NCI-H2107 treated with DMSO at 0.1 percent for 48 hours (cell line): ENCODE results near the gene L3MBTL3.

Experiments
- DNase-seq: peaks from one replicate; lab custom pipeline; 2025; ENCODE audit not compliant: unreplicated experiment; lab: John Stamatoyannopoulos, UW

The L3MBTL3 gene

DNA sequence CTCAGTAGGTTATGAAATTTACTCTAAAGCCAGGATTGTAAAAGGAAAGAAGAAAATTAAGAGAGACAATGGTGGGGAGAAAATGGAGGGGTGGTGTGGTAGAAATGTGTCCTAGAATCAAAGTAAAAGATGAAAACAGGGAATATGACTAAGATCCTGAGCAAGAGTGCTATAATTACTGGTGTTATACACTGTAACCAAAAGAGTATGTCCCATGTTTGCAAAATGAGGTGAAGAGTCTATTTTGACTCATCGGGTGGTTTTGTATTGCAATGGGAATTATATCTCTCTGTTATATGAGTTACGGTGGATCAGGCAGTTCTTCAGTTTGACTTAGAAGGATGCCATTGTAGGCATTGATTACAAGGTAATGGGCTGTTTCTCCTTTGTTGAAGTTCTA, 8.5 kb downstream of the L3MBTL3 start:
- DNase-seq, result no peak

DNA sequence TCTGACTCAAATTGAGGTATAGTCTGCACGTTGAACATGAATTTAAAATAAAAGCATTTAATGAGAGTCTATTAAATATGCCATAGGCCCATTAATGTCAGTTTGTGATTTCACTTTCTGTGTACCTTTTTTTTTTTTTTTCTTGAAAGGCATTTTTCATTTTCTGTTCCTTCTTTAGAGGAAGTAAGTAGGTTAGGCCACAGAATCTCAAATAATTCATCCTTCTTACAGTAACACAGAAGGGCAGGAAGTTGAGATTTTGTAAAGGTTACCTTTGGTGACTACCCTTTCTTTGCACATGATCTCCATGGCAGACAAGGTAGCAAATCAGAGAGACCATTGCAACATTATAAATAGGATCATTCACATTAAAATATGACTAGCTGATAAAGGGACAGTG, 9.6 kb downstream of the L3MBTL3 start:
- DNase-seq, result no peak

GRCh38 chr6:130029163-130029562, 10.8 kb downstream of the L3MBTL3 start:
- no peak for DNase-seq

GRCh38 chr6:130032758-130033340, 14.5 kb downstream of the L3MBTL3 start:
- no peak for DNase-seq

GRCh38 chr6:130033949-130034348, 15.6 kb downstream of the L3MBTL3 start:
- DNase-seq, result no peak

GRCh38 chr6:130034378-130035146, 16.2 kb downstream of the L3MBTL3 start:
- no peak for DNase-seq

DNA sequence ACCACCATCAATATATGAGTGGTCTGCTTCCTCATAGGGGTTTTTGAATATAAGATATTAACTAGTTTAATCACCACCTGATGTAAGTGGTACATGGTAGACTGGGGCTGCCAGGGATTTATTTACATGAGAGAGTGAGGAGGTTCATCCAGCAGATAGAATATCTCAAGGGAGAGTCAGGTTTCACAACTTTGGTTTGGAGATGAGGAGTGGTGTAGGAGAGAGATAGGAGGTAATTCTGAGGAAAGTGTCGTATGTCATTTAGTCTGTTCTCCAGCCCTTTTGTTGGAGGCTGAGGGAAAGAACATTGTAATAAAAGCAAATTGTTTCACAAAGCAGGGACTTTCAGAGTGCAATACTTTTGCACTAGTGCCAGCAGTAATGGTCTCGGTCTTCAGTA, 16.8 kb downstream of the L3MBTL3 start:
- peak; percentile 91 for DNase-seq

GRCh38 chr6:130037207-130037811, 18.9 kb downstream of the L3MBTL3 start:
- no peak for DNase-seq

- no peak for DNase-seq
Observed at GRCh38 chr6:130041594-130041993, 23.2 kb downstream of the L3MBTL3 start.

DNA sequence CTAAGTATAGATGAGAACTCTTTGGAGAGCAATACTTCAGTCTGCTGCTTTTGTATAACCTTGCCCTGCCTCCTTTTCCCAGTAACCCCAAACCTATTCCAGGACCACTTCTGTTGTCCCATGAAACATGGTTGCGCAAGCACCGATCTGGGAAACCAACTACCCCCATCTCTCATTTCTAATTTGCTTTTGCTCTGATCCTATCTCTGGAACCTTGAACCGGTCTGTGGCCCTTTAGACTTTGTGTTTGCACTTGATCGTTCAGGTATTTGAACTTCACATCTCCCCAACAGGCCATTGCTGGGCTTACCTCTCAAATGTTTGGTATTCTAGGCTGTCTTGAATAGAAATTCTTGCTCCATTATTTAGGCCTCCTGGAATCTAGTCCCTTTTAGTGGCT, 25.0 kb downstream of the L3MBTL3 start:
- DNase-seq, result no peak

DNA sequence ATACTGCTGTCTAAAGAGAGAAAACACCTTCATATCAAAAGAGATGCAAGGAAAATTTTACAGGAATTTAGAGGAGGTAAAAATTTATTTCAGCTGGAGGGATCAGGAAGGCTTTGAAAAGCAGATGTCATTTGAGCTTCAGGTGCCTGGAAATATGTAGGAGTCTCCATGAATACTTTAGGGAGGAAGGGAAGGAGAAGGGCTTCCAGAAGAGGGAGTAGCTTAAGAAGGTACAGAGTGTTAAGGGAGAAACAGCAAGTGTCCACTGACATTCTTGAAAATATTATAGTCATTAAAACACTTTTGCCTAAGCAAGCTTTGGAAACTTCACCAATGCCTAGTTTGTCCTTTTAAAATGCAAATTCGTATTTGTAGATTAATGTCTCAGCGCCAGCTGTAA, 27.2 kb downstream of the L3MBTL3 start:
- DNase-seq, result no peak

DNA sequence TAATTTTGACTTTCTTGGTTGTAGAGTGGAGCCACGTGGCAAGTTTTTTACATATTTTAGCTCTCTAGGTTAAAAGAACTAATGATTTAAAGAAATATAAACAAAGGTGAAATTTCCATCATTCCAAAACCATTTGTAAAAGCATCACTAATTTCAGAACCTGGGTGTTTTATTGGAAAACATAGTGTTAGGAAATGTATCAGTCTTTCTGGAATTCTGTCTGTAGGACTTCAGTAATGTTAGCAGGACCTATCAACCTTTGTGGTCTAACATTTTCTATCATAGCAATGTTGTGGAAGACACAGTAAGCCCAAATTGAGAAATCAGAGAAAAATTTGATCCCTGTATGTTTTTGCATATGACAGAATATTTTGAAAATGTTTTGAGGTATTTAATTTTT, 28.3 kb downstream of the L3MBTL3 start:
- no peak for DNase-seq

GRCh38 chr6:130047088-130047995, 29.0 kb downstream of the L3MBTL3 start:
- DNase-seq, result no peak

DNA sequence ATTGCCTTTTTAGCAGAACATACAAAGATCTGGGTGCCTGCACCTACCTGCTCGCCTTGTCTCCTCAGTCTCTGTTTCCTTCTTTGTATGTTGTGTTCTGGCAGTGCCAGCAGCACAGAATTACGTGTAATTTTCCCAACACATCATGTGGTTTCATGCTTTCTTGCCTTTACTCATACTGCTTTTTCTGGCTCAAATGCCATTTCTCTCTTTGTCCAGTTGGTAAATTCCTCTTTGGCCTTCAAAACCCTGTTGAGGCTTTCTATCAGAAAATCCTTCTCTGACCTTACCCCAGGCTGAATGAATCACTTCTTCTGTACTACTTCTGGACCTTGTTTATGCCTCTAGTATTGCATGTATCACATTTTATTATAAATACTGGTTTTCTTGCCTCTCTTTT, 31.8 kb downstream of the L3MBTL3 start:
- DNase-seq, result no peak

DNA sequence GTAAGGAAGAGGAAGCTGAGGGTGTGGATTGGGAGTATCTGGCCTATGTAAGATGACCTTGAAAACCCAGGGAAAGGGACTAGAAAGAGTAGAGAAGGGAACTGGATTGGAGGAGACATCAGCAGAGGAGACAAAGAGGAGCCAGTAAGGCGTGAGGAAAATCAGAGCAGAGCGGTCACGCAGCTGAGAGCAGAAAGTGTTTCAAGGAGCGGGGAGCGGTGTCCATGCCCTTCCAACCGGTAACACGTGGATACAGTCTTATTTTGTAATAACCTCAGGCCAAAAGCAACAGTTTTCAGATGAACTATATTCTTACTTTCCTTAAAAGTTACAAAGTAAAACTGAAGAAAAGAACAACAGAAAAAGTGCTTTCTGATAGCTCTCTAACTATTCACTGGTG, 36.3 kb downstream of the L3MBTL3 start:
- no peak for DNase-seq

GRCh38 chr6:130055271-130055670, 36.9 kb downstream of the L3MBTL3 start:
- no peak for DNase-seq

DNA sequence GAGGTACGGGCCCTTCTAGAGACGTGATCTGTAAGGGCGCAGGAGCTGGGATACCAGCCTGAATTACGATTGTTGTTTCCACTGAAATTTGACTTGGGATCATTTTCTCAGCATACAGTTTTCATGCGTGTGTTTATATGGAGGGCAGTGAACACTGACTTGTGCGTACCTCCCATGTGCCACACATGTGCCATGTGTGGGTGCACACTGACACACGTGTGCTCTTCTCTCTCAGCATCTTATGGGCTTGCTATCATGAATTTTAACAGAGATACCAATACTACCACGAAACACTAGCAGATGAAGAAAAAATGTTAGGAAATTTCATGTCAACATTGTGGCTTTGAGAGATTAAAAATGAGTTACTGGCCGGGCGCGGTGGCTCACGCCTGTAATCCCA, 39.1 kb downstream of the L3MBTL3 start:
- DNase-seq, result no peak

DNA sequence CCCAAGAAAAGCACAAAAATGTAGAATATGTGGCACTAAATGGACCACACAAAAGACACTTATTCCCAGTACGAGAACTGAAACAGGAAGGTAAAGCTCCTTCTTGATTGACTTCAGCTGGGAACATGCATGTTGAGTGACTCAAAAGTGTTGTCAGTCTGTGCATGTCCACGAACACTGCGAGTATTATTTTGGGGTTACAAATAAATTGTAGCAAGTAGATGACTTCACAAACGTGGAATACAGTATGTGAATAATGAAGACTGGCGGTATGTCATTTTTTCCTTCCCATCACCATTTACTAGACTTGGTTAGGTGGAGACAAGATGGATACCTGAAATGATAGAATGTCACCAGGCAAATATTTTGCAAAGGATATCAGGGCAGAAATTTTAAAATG, 45.4 kb downstream of the L3MBTL3 start:
- DNase-seq, result no peak

GRCh38 chr6:130065609-130066156, 47.3 kb downstream of the L3MBTL3 start:
- DNase-seq, result no peak

DNA sequence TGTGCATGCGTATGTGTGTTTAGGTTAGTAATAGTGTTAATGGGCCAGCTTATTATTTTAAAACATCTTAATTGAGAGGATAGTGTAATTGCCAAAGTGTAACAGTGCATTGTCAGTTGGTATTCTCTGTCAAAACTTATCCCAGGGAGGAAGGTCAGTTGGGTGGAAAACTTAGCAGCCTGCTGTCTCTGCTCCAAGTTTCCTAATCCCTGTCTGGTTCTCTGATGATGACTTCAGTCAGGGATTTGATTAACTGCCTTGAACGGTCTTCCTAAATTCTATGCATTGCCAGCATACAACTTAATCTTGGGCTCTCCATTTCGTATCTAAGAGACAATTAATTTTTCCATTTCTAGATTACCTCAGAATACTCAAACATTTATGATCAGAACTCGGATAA, 51.1 kb downstream of the L3MBTL3 start:
- no peak for DNase-seq

DNA sequence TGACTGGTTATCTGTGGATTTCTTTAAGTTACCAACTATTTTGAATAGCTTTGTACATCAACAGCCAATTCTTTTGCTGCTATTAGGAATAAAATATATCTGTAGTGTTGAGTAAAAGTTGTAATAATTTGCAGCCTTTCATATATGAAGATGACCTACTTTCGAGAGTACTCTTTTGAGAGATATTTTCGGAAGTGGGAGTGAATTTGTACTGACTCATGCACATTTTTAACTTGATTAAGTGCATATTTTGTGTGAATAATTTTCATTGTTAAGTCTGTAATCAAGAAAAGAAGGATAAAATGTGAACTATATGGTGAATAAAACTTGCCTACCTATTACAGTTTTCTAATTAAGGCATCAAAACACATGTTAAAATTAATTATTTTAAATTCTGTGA, 51.9 kb downstream of the L3MBTL3 start:
- DNase-seq, result no peak
